OCI-LY1 (cell line): ENCODE results near the gene TMEM175.

Experiments used
- CTCF ChIP-seq: fragments of 200-600 bp; sonication (generic), shearing (Covaris generic); IDR thresholded peaks from 2 replicates; pipeline ENCODE4 v1.5.1; 2017; ENCODE audit warnings: mild to moderate bottlenecking, antibody characterized with exemption, low read length, moderate library complexity, mixed read lengths
- EZH2 ChIP-seq: fragments of 200-600 bp; sonication (generic), shearing (Covaris generic); IDR thresholded peaks from 2 replicates; pipeline ENCODE4 v1.8.0; 2017; ENCODE audit warnings: borderline replicate concordance, mixed run types, mild to moderate bottlenecking, antibody characterized with exemption, low read length, moderate library complexity, mixed read lengths

GRCh38 chr4:987624-988513 is 55.6 kb downstream of the TMEM175 start:
- TF ChIP-seq CTCF, result no peak
- no peak for TF ChIP-seq EZH2
